Measurements from ENCODE around the gene NUP188. TPM values are rescaled to one million over a fixed set of nuclear protein-coding genes. Genes with fewer than 3 reads are reported as not detected.

NUP188 gene
- total and polyA plus RNA-seq, 4 donors, result 6.9 to 34.7 (median 19.2) TPM

DNA sequence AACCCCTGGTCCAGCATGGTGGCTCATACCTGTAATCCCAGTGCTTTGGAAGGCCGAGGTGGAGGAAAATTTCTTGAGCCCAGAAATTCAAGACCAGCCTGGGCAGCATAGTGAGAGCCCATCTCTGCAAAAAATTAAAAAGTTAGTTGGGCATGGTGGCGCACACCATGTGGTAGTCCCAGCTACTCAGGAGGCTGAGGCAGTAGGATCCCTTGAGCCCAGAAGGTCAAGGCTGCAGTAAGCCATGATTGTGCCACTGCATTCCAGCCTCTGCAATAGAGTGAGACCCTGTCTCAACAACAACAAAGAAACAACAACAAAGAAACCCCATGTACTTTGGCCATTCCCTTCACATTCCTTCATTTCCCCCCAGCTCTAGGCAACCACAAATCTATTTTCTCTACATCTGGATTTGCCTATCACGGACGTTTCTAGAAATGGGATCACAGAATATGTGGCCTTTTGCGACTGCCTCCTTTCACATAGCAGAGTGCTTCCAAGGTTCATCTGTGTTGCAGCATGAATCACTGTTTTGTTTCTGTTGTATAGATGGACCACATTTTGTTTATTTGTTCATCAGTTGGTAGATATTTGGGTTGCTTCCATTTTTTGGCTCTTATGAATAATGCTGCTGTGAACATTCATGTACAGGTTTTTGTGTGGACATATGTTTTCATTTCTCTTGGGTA is 106.8 kb downstream of the NUP188 start:
- H3K9ac ChIP-seq (ENCODE audit: low read depth in 1 of 2, low read length in 2 of 2), result no peak overlapping the region
- no peak for TF ChIP-seq RXRA (IDR thresholded peaks at IDR 0.05)
- 84% methylated on average over 5 of the region's 5 CpGs for WGBS
- H3K4me3 ChIP-seq (ENCODE audit: low read depth in 1 of 3, low read length in 3 of 3), result no peak overlapping the region
- H3K4me1 ChIP-seq (ENCODE audit: control insufficient read depth in 4 of 4, insufficient read depth in 4 of 4, low read length in 3 of 4), result peaks cover 0 to 14% (median 9%) of the 10 kb centered on the region in 4 donors
- H3K36me3 ChIP-seq (ENCODE audit: control insufficient read depth in 4 of 4, insufficient read depth in 3 of 4, low read depth in 1 of 4, low read length in 3 of 4), result peaks cover 5 to 17% (median 6%) of the 10 kb centered on the region in 4 donors
- H3K27me3 ChIP-seq (ENCODE audit: control insufficient read depth in 4 of 4, insufficient read depth in 4 of 4, low read length in 3 of 4), result no peaks in the 10 kb centered on the region
- no peak for DNase-seq (ENCODE audit: low spot score)
- H3K27ac ChIP-seq (ENCODE audit: low read depth in 1 of 2, low read length in 2 of 2), result no peak overlapping the region
- no peaks in the 10 kb centered on the region for H3K9me3 ChIP-seq (ENCODE audit: control insufficient read depth in 4 of 4, low read length in 3 of 4)

Other genes with a start within 250 kb of the NUP188 start
- 1 to 10 TPM; 2.0 to 4.2 TPM for gene PKN3, start 245.2 kb upstream of the NUP188 start, total RNA-seq
- gene PKN3, start 245.2 kb upstream of the NUP188 start, polyA plus RNA-seq, result 1 to 10 TPM in 1 of 2 donors, under 1 TPM in 1; 0.61 to 1.1 TPM
- 10 to 100 TPM; 24.7 to 29.7 TPM for gene ZDHHC12, start 223.6 kb upstream of the NUP188 start, total RNA-seq
- 10 to 100 TPM; 30.9 to 48.2 TPM for gene ZDHHC12, start 223.6 kb upstream of the NUP188 start, polyA plus RNA-seq
- 10 to 100 TPM; 20.0 to 29.1 TPM for gene ZER1, start 175.8 kb upstream of the NUP188 start, total RNA-seq
- gene ZER1, start 175.8 kb upstream of the NUP188 start, polyA plus RNA-seq, result 10 to 100 TPM in 1 of 2 donors, 1 to 10 TPM in 1; 7.6 to 11.7 TPM
- 10 to 100 TPM in 1 of 2 donors, 1 to 10 TPM in 1; 6.3 to 11.7 TPM for gene TBC1D13, start 160.4 kb upstream of the NUP188 start, total RNA-seq
- gene TBC1D13, start 160.4 kb upstream of the NUP188 start, polyA plus RNA-seq, result 1 to 10 TPM; 7.4 to 8.6 TPM
- 10 to 100 TPM; 11.3 to 17.9 TPM for gene ENDOG, start 129.2 kb upstream of the NUP188 start, total RNA-seq
- gene ENDOG, start 129.2 kb upstream of the NUP188 start, polyA plus RNA-seq, result 10 to 100 TPM; 12.2 to 25.0 TPM
- 10 to 100 TPM in 1 of 2 donors, 1 to 10 TPM in 1; 9.0 to 13.7 TPM for gene SPOUT1, start 117.9 kb upstream of the NUP188 start, total RNA-seq
- 10 to 100 TPM; 15.3 to 30.1 TPM for gene SPOUT1, start 117.9 kb upstream of the NUP188 start, polyA plus RNA-seq
- 1 to 10 TPM; 6.9 to 8.1 TPM for gene KYAT1, start 65.7 kb upstream of the NUP188 start, total RNA-seq
- gene KYAT1, start 65.7 kb upstream of the NUP188 start, polyA plus RNA-seq, result 1 to 10 TPM; 3.8 to 8.0 TPM
- gene LRRC8A, start 65.6 kb upstream of the NUP188 start, total RNA-seq, result 10 to 100 TPM; 15.8 to 22.8 TPM
- 10 to 100 TPM; 14.6 to 19.9 TPM for gene LRRC8A, start 65.6 kb upstream of the NUP188 start, polyA plus RNA-seq
- 10 to 100 TPM in 1 of 2 donors, 1 to 10 TPM in 1; 9.2 to 28.4 TPM for gene PHYHD1, start 26.7 kb upstream of the NUP188 start, total RNA-seq
- 10 to 100 TPM; 34.2 to 72.8 TPM for gene PHYHD1, start 26.7 kb upstream of the NUP188 start, polyA plus RNA-seq
- 10 to 100 TPM; 10.0 to 13.4 TPM for gene DOLK, start 96 bp upstream of the NUP188 start, total RNA-seq
- 10 to 100 TPM in 1 of 2 donors, 1 to 10 TPM in 1; 9.5 to 15.3 TPM for gene DOLK, start 96 bp upstream of the NUP188 start, polyA plus RNA-seq
- gene SH3GLB2, start 80.6 kb downstream of the NUP188 start, total RNA-seq, result 10 to 100 TPM; 22.6 to 26.9 TPM
- gene SH3GLB2, start 80.6 kb downstream of the NUP188 start, polyA plus RNA-seq, result 10 to 100 TPM in 1 of 2 donors, 1 to 10 TPM in 1; 5.0 to 14.0 TPM
- gene MIGA2, start 88.9 kb downstream of the NUP188 start, total RNA-seq, result 10 to 100 TPM; 22.8 to 42.6 TPM
- 10 to 100 TPM in 1 of 2 donors, 1 to 10 TPM in 1; 8.0 to 11.1 TPM for gene MIGA2, start 88.9 kb downstream of the NUP188 start, polyA plus RNA-seq
- 10 to 100 TPM; 15.3 to 15.6 TPM for gene DOLPP1, start 133.4 kb downstream of the NUP188 start, total RNA-seq
- gene DOLPP1, start 133.4 kb downstream of the NUP188 start, polyA plus RNA-seq, result 10 to 100 TPM; 14.6 to 14.8 TPM
- 100 to 1,000 TPM in 1 of 2 donors, 10 to 100 TPM in 1; 33.8 to 121 TPM for gene CRAT, start 163.1 kb downstream of the NUP188 start, total RNA-seq
- gene CRAT, start 163.1 kb downstream of the NUP188 start, polyA plus RNA-seq, result 100 to 1,000 TPM in 1 of 2 donors, 10 to 100 TPM in 1; 69.8 to 108 TPM
- 10 to 100 TPM; 27.6 to 42.6 TPM for gene PTPA, start 163.7 kb downstream of the NUP188 start, total RNA-seq
- 10 to 100 TPM; 34.1 to 66.0 TPM for gene PTPA, start 163.7 kb downstream of the NUP188 start, polyA plus RNA-seq
- 1 to 10 TPM; 1.9 to 3.0 TPM for gene IER5L, start 230.6 kb downstream of the NUP188 start, total RNA-seq
- 1 to 10 TPM in 1 of 2 donors, under 1 TPM in 1; 0.40 to 3.3 TPM for gene IER5L, start 230.6 kb downstream of the NUP188 start, polyA plus RNA-seq

Data from liver (tissue), 9 donors.